H9 (cell line): Measurements from ENCODE around the gene CALML4. TPM values are rescaled to one million over a fixed set of nuclear protein-coding genes. Genes with fewer than 3 reads are reported as not detected.

ENCODE experiments used
- DNase-seq: peaks from one replicate; pipeline ENCODE4 v3.0.0-alpha.2; 2017
- H2AFZ ChIP-seq: one replicate; pipeline ENCODE4 v1.6.1; 2013; ENCODE audit warnings: mild to moderate bottlenecking, low read length, control low read depth, moderate library complexity
- H2AK5ac ChIP-seq: 2 replicates; pipeline ENCODE4 v1.6.1; 2013; ENCODE audit warnings: low read length, control low read depth, mixed read lengths; ENCODE audit not compliant: insufficient read length
- H2BK120ac ChIP-seq: one replicate; pipeline ENCODE4 v1.6.1; 2013; ENCODE audit warnings: low read depth, mild to moderate bottlenecking, low read length, control low read depth, inconsistent platforms; ENCODE audit not compliant: poor library complexity, severe bottlenecking
- H2BK12ac ChIP-seq: 2 replicates; pipeline ENCODE4 v1.6.1; 2013; ENCODE audit warnings: low read length, control low read depth, mixed read lengths, low read depth; ENCODE audit not compliant: insufficient read length
- H2BK15ac ChIP-seq: 2 replicates; pipeline ENCODE4 v1.6.1; 2013; ENCODE audit warnings: low read depth, low read length, control low read depth
- H2BK20ac ChIP-seq: one replicate; pipeline ENCODE4 v1.6.1; 2013; ENCODE audit warnings: low read depth, mild to moderate bottlenecking, low read length, control low read depth, inconsistent platforms; ENCODE audit not compliant: poor library complexity, severe bottlenecking
- H2BK5ac ChIP-seq: 2 replicates; pipeline ENCODE4 v1.6.1; 2013; ENCODE audit warnings: low read length, control low read depth, mixed read lengths; ENCODE audit not compliant: insufficient read length
- H3K14ac ChIP-seq: 2 replicates; pipeline ENCODE4 v1.6.1; 2013; ENCODE audit warnings: low read length, control low read depth; ENCODE audit not compliant: insufficient read depth
- H3K18ac ChIP-seq: 2 replicates; pipeline ENCODE4 v1.6.1; 2013; ENCODE audit warnings: low read depth, mild to moderate bottlenecking, mixed read lengths, low read length, control low read depth; ENCODE audit not compliant: insufficient read length
- H3K23ac ChIP-seq: 2 replicates; pipeline ENCODE4 v1.6.1; 2013; ENCODE audit warnings: low read length, control low read depth, mixed read lengths, low read depth; ENCODE audit not compliant: insufficient read length
- H3K23me2 ChIP-seq: 2 replicates; pipeline ENCODE4 v1.6.1; 2013; ENCODE audit warnings: low read depth, mild to moderate bottlenecking, mixed read lengths, low read length, control low read depth; ENCODE audit not compliant: insufficient read length, poor library complexity, severe bottlenecking
- H3K27ac ChIP-seq: 2 replicates; pipeline ENCODE4 v1.5.1; 2013; ENCODE audit warnings: low read length, control low read depth, mixed read lengths, low read depth; ENCODE audit not compliant: insufficient read length
- H3K27me3 ChIP-seq: 2 replicates; pipeline ENCODE4 v1.6.1; 2013; ENCODE audit warnings: low read length, control low read depth, inconsistent platforms; ENCODE audit not compliant: insufficient read depth
- H3K4ac ChIP-seq: 2 replicates; pipeline ENCODE4 v1.6.1; 2013; ENCODE audit warnings: low read depth, mild to moderate bottlenecking, control low read depth, inconsistent platforms, low read length, moderate library complexity
- H3K4me1 ChIP-seq: 2 replicates; pipeline ENCODE4 v1.6.1; 2013; ENCODE audit warnings: low read length, control low read depth, inconsistent platforms; ENCODE audit not compliant: insufficient read depth
- H3K4me2 ChIP-seq: 2 replicates; pipeline ENCODE4 v1.6.1; 2013; ENCODE audit warnings: low read length, control low read depth, mixed read lengths; ENCODE audit not compliant: insufficient read length, insufficient read depth
- H3K56ac ChIP-seq: 2 replicates; pipeline ENCODE4 v1.6.1; 2013; ENCODE audit warnings: low read depth, mild to moderate bottlenecking, mixed read lengths, low read length, control low read depth; ENCODE audit not compliant: insufficient read length
- H3K79me1 ChIP-seq: 2 replicates; pipeline ENCODE4 v1.6.1; 2013; ENCODE audit warnings: low read depth, mild to moderate bottlenecking, moderate library complexity, low read length, control low read depth, inconsistent platforms; ENCODE audit not compliant: insufficient read depth, poor library complexity, severe bottlenecking
- H3K79me2 ChIP-seq: 2 replicates; pipeline ENCODE4 v1.6.1; 2013; ENCODE audit warnings: low read length, control low read depth, inconsistent platforms; ENCODE audit not compliant: insufficient read depth
- H3K9ac ChIP-seq: 2 replicates; pipeline ENCODE4 v1.6.1; 2013; ENCODE audit warnings: low read length, control low read depth, mixed read lengths; ENCODE audit not compliant: insufficient read length; ENCODE audit errors: extremely low read depth
- H3K9me3 ChIP-seq: one replicate; pipeline ENCODE4 v1.6.1; 2013; ENCODE audit warnings: low read depth, low read length, inconsistent platforms; ENCODE audit not compliant: control insufficient read depth
- H3T11ph ChIP-seq: one replicate; pipeline ENCODE4 v1.6.1; 2013; ENCODE audit warnings: mild to moderate bottlenecking, low read length, control low read depth, inconsistent platforms
- H4K20me1 ChIP-seq: one replicate; pipeline ENCODE4 v1.6.1; 2013; ENCODE audit not compliant: control insufficient read depth, insufficient read length, insufficient read depth
- H4K5ac ChIP-seq: 2 replicates; pipeline ENCODE4 v1.6.1; 2013; ENCODE audit warnings: low read depth, mild to moderate bottlenecking, mixed read lengths, low read length, control low read depth; ENCODE audit not compliant: insufficient read length
- H4K8ac ChIP-seq: replicated peaks from 2 replicates; pipeline ENCODE4 v1.6.1; 2013; ENCODE audit warnings: low read length, control low read depth, mixed read lengths, low read depth; ENCODE audit not compliant: insufficient read length
- H4K91ac ChIP-seq: 2 replicates; pipeline ENCODE4 v1.6.1; 2013; ENCODE audit warnings: low read depth, mild to moderate bottlenecking, moderate library complexity, mixed read lengths, low read length, control low read depth; ENCODE audit not compliant: insufficient read length
- H3K27ac Mint-ChIP-seq, 3 experiments: 2 replicates in 2 of 3; 3 replicates in 1 of 3; pipeline ENCODE4 v1.8.0; 2020 to 2021; ENCODE audit warnings: mixed read lengths in 3 of 3, mild to moderate bottlenecking in 1 of 3, moderate library complexity in 1 of 3
- H3K27me3 Mint-ChIP-seq: 2 replicates; pipeline ENCODE4 v1.8.0; 2021; ENCODE audit warnings: low read depth, mild to moderate bottlenecking, moderate library complexity, mixed read lengths
- H3K36me3 Mint-ChIP-seq, 3 experiments: 2 replicates in 2 of 3; 3 replicates in 1 of 3; pipeline ENCODE4 v1.8.0; 2020 to 2021; ENCODE audit warnings: low read depth in 3 of 3, mixed read lengths in 3 of 3; ENCODE audit not compliant: insufficient read depth in 1 of 3
- H3K4me1 Mint-ChIP-seq, 2 experiments: 2 replicates each; pipeline ENCODE4 v1.8.0; 2020; ENCODE audit warnings: mixed read lengths in 2 of 2
- H3K4me3 Mint-ChIP-seq, 2 experiments: 2 replicates in 1 of 2; 3 replicates in 1 of 2; pipeline ENCODE4 v1.8.0; 2020 to 2021; ENCODE audit warnings: mild to moderate bottlenecking in 2 of 2, mixed read lengths in 2 of 2, moderate library complexity in 1 of 2
- H3K9me3 Mint-ChIP-seq, 2 experiments: 2 replicates in 1 of 2; 3 replicates in 1 of 2; pipeline ENCODE4 v1.8.0; 2020; ENCODE audit warnings: mild to moderate bottlenecking in 2 of 2, mixed read lengths in 2 of 2, moderate library complexity in 1 of 2
- CTCF ChIP-seq: fragments of 200-600 bp; sonication (generic); conservative IDR thresholded peaks from 3 replicates; pipeline ENCODE4 v1.8.0; 2021; ENCODE audit warnings: antibody characterized with exemption, mild to moderate bottlenecking
- WGBS: extraction: QIAGEN DNeasy Blood & Tissue Kit; methylation state at CpG from one replicate; pipeline ENCODE4 v1.1.7; 2013; ENCODE audit warnings: missing lambda C conversion rate, low lambda C conversion rate, mixed read lengths; ENCODE audit not compliant: insufficient read length; ENCODE audit errors: extremely low coverage; 5-methylcytosine and 5-hydroxymethylcytosine counted together
- total RNA-seq: library from RNA; stranded (reverse); gene quantifications from 2 replicates; pipeline ENCODE4 v1.2.1, GENCODE V29; 2021

CALML4 gene
- total RNA-seq, 1 experiment from 2014 or later: 11.8 TPM

- Mint-ChIP-seq H3K4me3 (no peak overlapping the region), H3K27me3 (no peaks in the 10 kb centered on the region), H3K36me3 (peaks cover 21 to 52% (median 49%) of the 10 kb centered on the region in 3 experiments; a peak in 6 of 7 replicates), H3K9me3 (peaks cover under 1 to 10% of the 10 kb centered on the region in 2 experiments; a peak in 3 of 5 replicates), H3K4me1 (no peaks in the 10 kb centered on the region), H3K27ac (no peak overlapping the region)
- H3K9me3 ChIP-seq: no peaks in the 10 kb centered on the region
- H3K79me2 ChIP-seq: peaks cover 6% of the 10 kb centered on the region; the same call in 1 of the 2 replicates
- peaks cover 17% of the 10 kb centered on the region for H3K79me1 ChIP-seq
- no peak overlapping the region for H2BK15ac ChIP-seq
- no peak overlapping the region for H3T11ph ChIP-seq
- H3K23ac ChIP-seq: no peak overlapping the region
- H4K20me1 ChIP-seq: no peaks in the 10 kb centered on the region
- no peak overlapping the region for H4K8ac ChIP-seq
- no peak overlapping the region for H2BK20ac ChIP-seq
- H2BK120ac ChIP-seq: no peak overlapping the region
- WGBS: no CpG with 5 or more reads among the region's 4 CpGs
- no peak overlapping the region for H2AFZ ChIP-seq
- H3K4me1 ChIP-seq: no peaks in the 10 kb centered on the region
- no peak for TF ChIP-seq CTCF
- H3K4ac ChIP-seq: no peak overlapping the region
- H3K56ac ChIP-seq: no peak overlapping the region
- no peak overlapping the region for H2AK5ac ChIP-seq
- no peak overlapping the region for H4K5ac ChIP-seq
- H3K27me3 ChIP-seq: no peaks in the 10 kb centered on the region
- no peaks in the 10 kb centered on the region for H3K23me2 ChIP-seq
- no peak overlapping the region for H3K18ac ChIP-seq
- no peak overlapping the region for H3K9ac ChIP-seq
- H3K4me2 ChIP-seq: no peak overlapping the region
- no peak overlapping the region for H4K91ac ChIP-seq
- no peak overlapping the region for H3K27ac ChIP-seq
- no peak overlapping the region for H2BK12ac ChIP-seq
- DNase-seq: no peak
- H2BK5ac ChIP-seq: no peak overlapping the region
- no peak overlapping the region for H3K14ac ChIP-seq
Observed at GRCh38 chr15:68217341-68217740, 12.2 kb upstream of the CALML4 start.
